NCI-H446 treated with DMSO at 0.1 percent for 48 hours (cell line): ENCODE data around the gene CMPK1.

Experiments
- DNase-seq: peaks from one replicate; lab custom pipeline; 2025; lab: John Stamatoyannopoulos, UW

The CMPK1 gene

DNA sequence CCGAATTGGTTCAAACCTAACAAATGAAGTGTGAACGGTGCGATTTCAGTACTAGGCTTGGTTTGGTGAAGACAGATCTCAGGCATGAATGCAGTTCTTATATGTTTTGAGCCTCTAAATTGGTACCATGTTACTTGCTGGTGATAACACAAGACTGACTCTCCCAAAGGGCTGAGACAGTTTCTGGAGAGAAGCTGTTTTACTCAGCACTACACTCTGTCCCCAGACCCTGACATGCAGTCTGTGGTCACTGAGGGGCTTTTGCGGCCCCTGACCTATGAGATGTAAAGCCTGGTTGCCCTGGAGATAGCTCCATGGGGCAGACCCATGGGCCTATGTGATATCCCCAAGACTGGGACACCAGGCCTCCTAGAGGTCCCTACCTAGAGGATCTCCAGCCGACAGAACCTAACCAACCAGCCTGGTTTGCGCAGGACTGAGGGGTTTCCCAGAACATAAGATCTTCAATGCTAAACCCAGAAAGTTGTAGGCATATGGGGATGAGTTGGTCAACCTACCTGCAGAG, 63.1 kb downstream of the CMPK1 start:
- no peak for DNase-seq

DNA sequence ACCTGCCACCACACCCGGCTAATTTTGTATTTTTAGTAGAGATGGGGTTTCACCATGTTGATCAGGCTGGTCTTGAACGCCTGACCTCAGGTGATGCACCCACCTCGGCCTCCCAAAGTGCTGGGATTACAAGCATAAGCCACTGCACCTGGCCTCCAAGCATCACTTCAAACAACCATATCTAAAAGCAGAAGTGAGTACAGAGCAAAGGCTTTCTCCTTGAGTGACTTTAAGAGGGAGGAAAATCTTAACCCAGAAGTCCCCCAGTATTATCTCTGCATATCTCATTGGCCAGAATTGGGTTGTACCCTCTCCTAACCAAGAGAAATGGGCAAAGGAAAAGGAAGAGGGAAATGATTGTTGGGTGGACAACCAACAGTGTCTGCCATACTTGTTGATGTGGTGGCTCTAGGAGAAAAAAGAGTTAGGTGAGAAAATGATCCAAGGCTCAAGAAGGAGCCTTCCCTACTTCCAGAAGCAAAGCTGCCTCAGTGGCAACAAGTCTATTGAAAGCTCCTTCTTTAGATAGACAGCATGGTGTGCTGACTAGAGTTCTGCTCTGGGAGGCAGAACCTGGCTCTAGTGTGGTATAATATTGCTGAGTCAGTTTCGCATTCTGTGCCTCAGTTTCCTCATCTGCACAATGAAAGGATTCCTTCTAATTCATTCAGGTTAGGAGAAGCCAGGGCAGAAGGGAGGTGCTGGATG, 65.7 kb downstream of the CMPK1 start:
- DNase-seq: no peak

- DNase-seq: no peak
These were observed 66.2 kb downstream of the CMPK1 start for GRCh38 chr1:47399846-47400155.

DNA sequence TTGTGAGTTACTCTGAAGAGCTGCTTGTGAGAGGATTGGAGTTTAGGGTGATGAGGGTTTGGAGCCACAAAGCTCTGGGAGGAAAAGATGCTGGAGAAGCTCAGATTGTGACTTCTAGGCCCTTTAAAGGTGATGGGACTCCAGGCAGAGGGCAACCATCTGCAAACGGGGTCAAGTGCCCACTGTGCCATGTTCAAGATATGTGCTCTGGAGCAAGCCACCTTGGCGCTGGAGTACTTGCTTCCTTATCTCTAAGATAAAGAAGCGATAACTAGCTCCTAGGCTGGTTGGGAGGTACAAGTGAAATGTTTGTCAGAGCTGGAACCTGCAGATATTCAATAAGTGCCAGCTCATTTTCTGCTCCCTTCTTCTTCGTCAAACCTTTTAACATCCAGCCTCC, 68.2 kb downstream of the CMPK1 start:
- no peak for DNase-seq

DNA sequence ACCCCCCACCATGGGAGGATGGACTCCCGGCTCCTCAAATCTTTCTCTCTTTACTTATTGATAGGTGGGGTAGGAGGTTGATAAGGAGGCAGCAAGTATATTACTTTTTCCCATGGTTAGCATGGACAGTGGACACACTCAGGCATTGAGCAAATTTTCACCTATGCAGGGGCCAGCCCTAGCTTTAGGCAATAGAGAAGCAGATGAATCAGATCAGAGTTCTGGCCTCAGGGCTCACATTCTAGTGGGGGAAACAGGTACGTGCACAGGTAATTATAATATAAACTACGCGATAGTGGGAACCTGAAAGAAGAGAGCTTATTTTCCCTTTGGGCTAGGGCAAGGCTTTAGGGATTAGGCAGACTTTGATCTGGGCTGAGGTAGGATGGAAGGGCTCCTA, 69.0 kb downstream of the CMPK1 start:
- no peak for DNase-seq

GRCh38 chr1:47403321-47403910, 69.8 kb downstream of the CMPK1 start:
- DNase-seq: no peak

DNA sequence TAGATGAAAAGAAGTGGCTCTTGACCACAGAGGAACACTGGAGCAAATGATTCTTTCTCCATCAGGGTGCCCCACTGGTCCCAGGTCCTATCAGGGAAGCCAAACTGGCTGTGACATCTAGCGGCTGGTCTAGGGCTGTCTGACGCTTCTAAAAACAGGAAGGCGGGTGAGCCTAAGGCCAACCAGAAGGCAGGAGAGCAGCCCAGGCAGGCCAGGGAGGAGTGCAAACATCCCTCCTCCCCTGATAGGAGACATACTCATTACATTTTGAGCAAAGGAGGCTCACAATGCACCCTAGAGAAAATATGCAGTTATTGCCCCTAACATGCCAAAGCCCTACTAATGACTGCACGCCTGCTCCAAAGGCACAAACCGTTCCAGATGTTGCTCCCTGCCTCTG, 72.1 kb downstream of the CMPK1 start:
- DNase-seq: no peak

GRCh38 chr1:47406966-47407365, 73.4 kb downstream of the CMPK1 start:
- DNase-seq: no peak

DNA sequence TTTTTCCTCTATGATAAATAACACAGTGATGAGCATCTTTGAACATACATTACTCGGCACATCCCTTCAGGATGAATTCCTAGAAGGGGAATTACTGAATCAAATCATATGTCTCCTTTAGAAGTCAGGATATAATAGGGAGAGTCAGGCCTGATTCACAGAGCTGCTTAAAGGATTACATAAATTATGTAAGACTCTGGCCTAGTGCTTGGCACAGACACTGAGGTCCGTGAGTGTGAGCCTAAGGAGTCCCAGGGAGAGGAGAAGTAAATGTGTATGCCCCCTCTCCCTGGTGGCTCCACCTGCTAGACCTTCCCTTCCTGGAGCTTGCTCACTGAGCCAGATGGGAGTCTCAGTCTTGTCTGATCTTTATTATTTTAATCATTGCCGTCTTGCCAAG, 73.9 kb downstream of the CMPK1 start:
- no peak for DNase-seq

DNA sequence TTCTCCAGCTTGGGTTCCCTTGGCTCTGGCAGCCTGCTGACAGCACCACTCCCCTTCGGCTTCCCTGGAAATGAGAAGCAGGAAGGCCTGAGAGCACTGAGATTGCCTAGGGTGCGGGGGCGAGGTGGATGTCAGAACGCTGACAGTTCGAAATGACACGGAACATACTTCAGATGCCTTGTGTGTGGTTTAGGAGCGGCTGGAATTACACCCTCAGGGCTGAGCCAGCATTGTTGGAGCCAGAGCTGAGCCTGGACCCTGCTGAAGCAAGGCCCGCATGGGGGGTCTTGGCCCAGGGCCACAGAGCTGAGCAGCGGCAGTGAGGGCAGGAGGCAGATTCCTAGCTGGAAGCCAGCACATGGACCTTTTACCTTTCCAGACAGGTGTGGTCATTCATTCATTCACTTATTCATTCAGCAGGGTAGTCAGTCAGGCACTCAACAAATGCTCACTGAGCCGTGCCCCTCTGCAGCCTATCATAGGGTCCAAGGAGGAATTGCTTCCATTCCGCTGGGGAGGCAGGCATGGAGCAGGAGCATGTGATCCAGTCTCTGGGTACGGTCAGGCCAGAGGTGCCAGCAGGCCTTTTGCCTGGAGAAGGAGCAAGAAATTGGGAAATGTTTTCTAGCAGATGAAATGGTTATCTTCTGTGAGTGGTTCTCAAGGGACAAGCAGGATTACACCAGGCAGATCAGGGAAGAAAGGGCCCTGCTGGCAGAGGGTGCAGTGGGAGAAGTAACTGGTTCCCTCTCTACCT, 75.9 kb downstream of the CMPK1 start:
- DNase-seq: no peak

GRCh38 chr1:47410068-47410455, 76.5 kb downstream of the CMPK1 start:
- DNase-seq: no peak

GRCh38 chr1:47411436-47411835, 77.8 kb downstream of the CMPK1 start:
- DNase-seq: no peak

DNA sequence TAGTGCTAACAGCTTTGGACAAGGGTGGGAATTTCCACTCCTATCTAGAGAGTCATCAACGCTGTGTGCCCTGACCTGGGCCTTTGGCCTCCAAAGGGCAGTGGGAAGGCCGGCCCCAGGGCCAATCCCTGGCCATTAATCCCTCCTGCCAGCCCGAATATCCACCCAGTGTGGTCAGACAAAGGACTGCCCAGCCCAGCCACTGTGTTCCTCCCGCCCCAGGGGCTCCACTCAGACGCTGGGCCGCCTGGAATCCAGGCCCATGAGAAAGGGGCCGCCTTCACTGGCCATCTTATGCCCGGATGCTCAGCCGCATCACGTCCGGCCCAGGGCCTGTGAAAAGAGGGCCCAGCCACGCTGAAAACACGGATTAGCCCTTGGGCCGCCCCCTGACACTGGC, 78.8 kb downstream of the CMPK1 start:
- DNase-seq: no peak

DNA sequence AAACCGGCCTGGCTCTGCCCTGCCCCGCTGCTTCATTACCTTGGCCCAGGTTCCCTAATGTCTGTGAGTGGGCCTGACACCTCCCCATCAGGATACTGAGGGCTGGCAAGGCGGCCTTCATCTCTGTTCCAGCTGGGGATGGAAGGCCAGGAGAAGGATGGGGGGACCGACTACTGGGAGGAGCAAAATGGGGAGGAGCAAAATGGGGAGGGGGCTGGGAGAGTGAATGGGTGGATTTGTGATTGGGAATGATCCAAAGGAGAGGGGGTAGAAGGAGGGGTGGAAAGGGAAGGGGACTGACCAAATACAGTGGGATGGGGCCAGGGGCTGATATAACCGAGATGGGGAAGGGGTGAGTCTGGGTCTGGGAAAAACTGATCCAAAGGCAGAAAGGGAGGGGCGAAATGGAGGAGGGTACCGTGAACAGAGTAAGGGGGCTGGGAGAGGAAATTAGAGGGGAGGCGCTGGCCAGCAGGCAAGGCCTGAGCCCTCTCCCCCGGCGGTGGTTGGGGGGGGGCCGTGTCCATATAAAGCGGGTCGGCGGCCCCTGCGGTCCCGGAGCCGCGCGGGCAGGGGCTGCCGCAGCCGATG, 82.2 kb downstream of the CMPK1 start, which contains the start of gene FOXE3:
Gene FOXE3 (plus strand): TSS at position 558 of the 591 bp plus-strand sequence. CDS start 31 bp downstream, at position 589.
- no peak for DNase-seq

GRCh38 chr1:47416319-47417169, 83.0 kb downstream of the CMPK1 start:
- no peak for DNase-seq

DNA sequence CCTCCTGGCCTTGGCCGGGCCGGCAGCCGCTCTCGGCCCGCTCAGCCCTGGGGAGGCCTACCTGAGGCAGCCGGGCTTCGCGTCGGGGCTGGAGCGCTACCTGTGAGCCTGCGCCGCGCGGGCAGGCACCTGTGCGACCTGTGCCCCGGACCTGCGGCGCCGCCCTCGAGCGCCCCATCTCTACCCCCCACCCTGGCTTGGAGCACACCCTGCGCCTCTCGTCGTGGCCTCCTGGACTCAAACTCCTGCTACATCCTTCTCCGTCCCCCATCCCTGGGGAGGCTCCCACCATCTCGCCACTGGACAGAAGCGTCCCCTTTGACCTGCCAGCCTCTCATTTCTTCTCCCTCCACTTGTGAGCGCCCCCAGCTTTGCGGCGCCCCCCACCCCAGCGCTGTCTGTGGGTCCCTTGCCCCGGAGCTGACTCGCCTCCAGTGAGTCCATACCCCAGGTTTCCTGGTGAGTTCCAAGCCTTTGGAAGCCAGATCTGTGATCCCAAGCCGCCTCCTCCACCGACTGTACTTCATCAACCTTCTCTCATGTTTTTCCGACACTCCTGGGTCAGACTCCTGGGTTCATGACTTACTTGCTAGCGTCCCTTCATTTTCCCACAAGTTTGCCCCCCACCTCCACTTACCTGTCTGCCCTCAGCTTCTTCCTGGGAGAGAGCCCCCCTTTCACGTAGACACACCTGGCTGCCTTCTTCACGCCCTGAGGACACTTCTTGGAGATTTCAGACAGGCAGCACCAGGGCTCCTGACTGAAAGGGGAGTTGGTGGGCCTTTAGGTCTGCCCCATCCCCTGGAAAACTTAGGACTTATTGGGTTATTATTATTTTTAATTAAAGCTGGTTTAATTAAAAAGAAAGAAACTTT, 83.8 kb downstream of the CMPK1 start:
- no peak for DNase-seq

- no peak for DNase-seq
These were observed 84.5 kb downstream of the CMPK1 start for GRCh38 chr1:47418122-47418521.

GRCh38 chr1:47418681-47419325, 85.2 kb downstream of the CMPK1 start:
- no peak for DNase-seq

- DNase-seq: no peak
These were observed 87.0 kb downstream of the CMPK1 start for GRCh38 chr1:47420547-47420946.

GRCh38 chr1:47423872-47424271, 90.3 kb downstream of the CMPK1 start:
- DNase-seq: no peak
